A549 treated with RU486 at 1 μM for 4 hours (cell line): ENCODE data around the gene RBFOX1. TPM values are rescaled to one million over a fixed set of nuclear protein-coding genes. Genes with fewer than 3 reads are reported as not detected.

Experiments used
- total RNA-seq: library from RNA; stranded (reverse); fragments of 200-300 nt; extraction: Qiagen RNA extraction; gene quantifications from 5 replicates; pipeline ENCODE4 v1.2.3, GENCODE V29; 2022; ENCODE audit warnings: low read depth

The RBFOX1 gene
- not detected in 5 replicates for total RNA-seq

DNA sequence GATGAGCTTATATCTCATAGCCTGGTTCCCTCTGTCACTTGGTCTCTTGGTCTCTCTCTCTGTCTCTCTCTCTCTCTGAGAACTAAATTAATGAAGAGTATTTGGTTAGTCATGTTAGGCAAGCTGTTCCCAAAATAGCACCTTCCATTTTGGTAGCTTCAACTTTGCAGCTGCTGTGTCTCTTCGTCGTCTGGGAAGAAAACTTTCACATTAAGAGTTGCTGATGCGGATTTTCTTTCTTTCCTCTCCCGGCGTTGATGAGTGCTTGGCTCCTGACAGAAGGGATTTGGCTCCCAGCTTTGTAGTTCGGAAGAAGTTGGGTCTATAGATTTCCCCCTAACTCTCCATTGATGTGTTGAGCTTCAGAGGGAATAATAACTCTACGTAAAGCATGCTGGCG is at the start of gene RBFOX1:
RBFOX1 (plus strand) TSS at position 235 of the 400 bp plus-strand sequence.

